Measurements from ENCODE around the gene ABCA4.

Gene ABCA4

DNA sequence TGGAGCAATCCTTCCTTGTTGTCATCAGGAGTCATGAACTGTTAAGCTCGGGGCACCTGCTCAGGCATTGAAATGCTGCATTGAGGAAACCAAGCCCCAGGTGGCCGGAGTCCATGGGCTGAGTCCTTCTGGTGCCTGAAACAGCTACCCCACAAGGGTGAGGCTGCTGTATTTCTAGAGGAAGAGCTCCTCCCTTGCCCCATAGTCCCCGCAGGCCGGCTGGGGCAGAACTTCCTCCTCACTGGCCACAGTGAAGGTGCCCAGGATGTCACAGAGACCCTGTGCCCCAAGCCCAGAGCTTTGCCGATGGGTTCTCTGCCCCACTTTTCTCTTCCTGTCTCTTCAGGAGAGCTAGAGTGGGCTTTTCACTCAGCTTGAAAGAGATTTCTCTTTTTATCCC, 130.9 kb downstream of the ABCA4 start:
- Histone ChIP-seq H3K79me2 (ENCODE audit: low read length) (no peaks in the 10 kb centered on the region), H3K27ac (ENCODE audit: low read length) (no peak overlapping the region), H3K36me3 (replicated peaks; ENCODE audit: insufficient read depth, low read length) (no peaks in the 10 kb centered on the region), H4K20me1 (ENCODE audit: insufficient read depth, low read length) (no peaks in the 10 kb centered on the region), H3F3A (ENCODE audit: insufficient read depth, low read length) (no peaks in the 10 kb centered on the region), H3K27me3 (replicated peaks; ENCODE audit: insufficient read depth, low read length) (no peaks in the 10 kb centered on the region), H3K9ac (ENCODE audit: low read length) (no peak overlapping the region), H3K4me3 (ENCODE audit: low read length) (no peak overlapping the region), H2AFZ (ENCODE audit: low read length) (no peak overlapping the region), H3K4me2 (ENCODE audit: low read depth, low read length) (no peak overlapping the region), H3K4me1 (ENCODE audit: low read length) (peaks cover 9% of the 10 kb centered on the region; the same call in 1 of the 2 replicates), H3K9me2 (replicated peaks; ENCODE audit: insufficient read depth, low read length) (no peaks in the 10 kb centered on the region), H3K9me3 (replicated peaks; ENCODE audit: insufficient read depth, low read length) (no peaks in the 10 kb centered on the region)
- no peak for TF ChIP-seq EZH2phosphoT487 (IDR thresholded peaks at IDR 0.05; ENCODE audit: low read length)
- no peak for TF ChIP-seq CTCF (IDR thresholded peaks at IDR 0.05; ENCODE audit: low read length)
- TF ChIP-seq EZH2 (optimal IDR thresholded peaks at IDR 0.05; ENCODE audit: low read depth, low read length): no peak
- DNase-seq: no peak

- H4K20me1 ChIP-seq (ENCODE audit: insufficient read depth, low read length): no peaks in the 10 kb centered on the region
- no peaks in the 10 kb centered on the region for H3K79me2 ChIP-seq (ENCODE audit: low read length)
- H3K9ac ChIP-seq (ENCODE audit: low read length): no peak overlapping the region
- H3F3A ChIP-seq (ENCODE audit: insufficient read depth, low read length): no peaks in the 10 kb centered on the region
- H3K9me2 ChIP-seq (replicated peaks; ENCODE audit: insufficient read depth, low read length): no peaks in the 10 kb centered on the region
- DNase-seq: no peak
- H2AFZ ChIP-seq (ENCODE audit: low read length): no peak overlapping the region
- no peak overlapping the region for H3K27ac ChIP-seq (ENCODE audit: low read length)
- no peak overlapping the region for H3K4me2 ChIP-seq (ENCODE audit: low read depth, low read length)
- no peak for TF ChIP-seq CTCF (IDR thresholded peaks at IDR 0.05; ENCODE audit: low read length)
- no peak overlapping the region for H3K4me3 ChIP-seq (ENCODE audit: low read length)
- H3K9me3 ChIP-seq (replicated peaks; ENCODE audit: insufficient read depth, low read length): no peaks in the 10 kb centered on the region
- H3K27me3 ChIP-seq (replicated peaks; ENCODE audit: insufficient read depth, low read length): no peaks in the 10 kb centered on the region
- H3K36me3 ChIP-seq (replicated peaks; ENCODE audit: insufficient read depth, low read length): no peaks in the 10 kb centered on the region
- peaks cover 9% of the 10 kb centered on the region; the same call in 1 of the 2 replicates for H3K4me1 ChIP-seq (ENCODE audit: low read length)
These were observed 131.3 kb downstream of the ABCA4 start for GRCh38 chr1:93989601-93990000.

DNA sequence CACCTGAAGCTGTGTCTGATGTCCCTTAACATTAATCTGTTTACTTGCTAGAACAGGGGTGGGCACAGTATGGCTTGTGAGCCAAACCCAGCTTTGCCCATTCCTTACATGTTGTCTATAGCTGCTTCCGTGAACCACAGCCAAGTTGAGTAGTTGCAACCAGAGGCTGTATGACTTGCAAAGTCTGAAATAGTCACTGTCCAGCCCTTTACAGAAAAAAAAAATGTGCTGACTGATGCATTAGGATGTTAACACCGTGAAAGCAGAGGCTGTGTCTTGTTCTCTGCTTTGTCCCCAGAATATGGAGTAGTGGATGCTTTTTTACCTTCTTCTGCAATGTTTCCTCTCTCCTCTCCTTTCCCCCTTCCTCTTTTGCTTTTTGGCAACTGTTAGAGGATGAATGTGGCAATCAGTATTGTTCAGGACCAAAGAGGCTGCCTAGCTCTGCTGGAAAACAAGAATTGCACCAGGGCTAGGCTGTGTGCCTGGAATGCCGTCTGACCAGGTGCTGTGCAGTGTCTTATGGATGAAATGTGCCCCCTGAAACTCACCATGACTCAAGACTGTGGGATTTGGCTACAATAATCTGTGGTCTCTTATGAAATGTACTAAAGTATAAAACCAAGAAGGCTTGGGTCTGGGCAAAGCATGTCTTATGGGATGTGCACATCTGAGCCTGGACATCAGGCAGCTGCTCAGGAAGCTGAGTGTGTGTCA, 132.2 kb downstream of the ABCA4 start:
- Histone ChIP-seq H3K36me3 (replicated peaks; ENCODE audit: insufficient read depth, low read length) (no peaks in the 10 kb centered on the region), H3K9me3 (replicated peaks; ENCODE audit: insufficient read depth, low read length) (no peaks in the 10 kb centered on the region), H3K4me3 (ENCODE audit: low read length) (no peak overlapping the region), H3K9me2 (replicated peaks; ENCODE audit: insufficient read depth, low read length) (no peaks in the 10 kb centered on the region), H2AFZ (ENCODE audit: low read length) (no peak overlapping the region), H3K9ac (ENCODE audit: low read length) (no peak overlapping the region), H3F3A (ENCODE audit: insufficient read depth, low read length) (no peaks in the 10 kb centered on the region), H3K4me1 (ENCODE audit: low read length) (peaks cover 9% of the 10 kb centered on the region; the same call in 1 of the 2 replicates), H3K27ac (ENCODE audit: low read length) (no peak overlapping the region; the same call in 1 of the 2 replicates), H3K27me3 (replicated peaks; ENCODE audit: insufficient read depth, low read length) (no peaks in the 10 kb centered on the region), H3K79me2 (ENCODE audit: low read length) (no peaks in the 10 kb centered on the region), H4K20me1 (ENCODE audit: insufficient read depth, low read length) (no peaks in the 10 kb centered on the region), H3K4me2 (ENCODE audit: low read depth, low read length) (no peak overlapping the region)
- DNase-seq: peak; percentile 21
- TF ChIP-seq EZH2phosphoT487 (IDR thresholded peaks at IDR 0.05; ENCODE audit: low read length) (no peak), CTCF (IDR thresholded peaks at IDR 0.05; ENCODE audit: low read length) (no peak), EZH2 (optimal IDR thresholded peaks at IDR 0.05; ENCODE audit: low read depth, low read length) (no peak)
